ENCODE measurements around the gene RASA4B.

GRCh38 chr7:102469972-102470825 lies 47.4 kb downstream of the RASA4B start:
- TF ChIP-seq POLR2AphosphoS5 (IDR thresholded peaks at IDR 0.05; ENCODE audit: low read depth) (no peak), EZH2phosphoT487 (IDR thresholded peaks at IDR 0.05; ENCODE audit: unreplicated experiment) (no peak), EZH2 (IDR thresholded peaks at IDR 0.05; ENCODE audit: low read depth, unreplicated experiment) (no peak), JUNB (IDR thresholded peaks at IDR 0.05; ENCODE audit: unreplicated experiment) (no peak)
- TF ChIP-seq, protein P1, sequence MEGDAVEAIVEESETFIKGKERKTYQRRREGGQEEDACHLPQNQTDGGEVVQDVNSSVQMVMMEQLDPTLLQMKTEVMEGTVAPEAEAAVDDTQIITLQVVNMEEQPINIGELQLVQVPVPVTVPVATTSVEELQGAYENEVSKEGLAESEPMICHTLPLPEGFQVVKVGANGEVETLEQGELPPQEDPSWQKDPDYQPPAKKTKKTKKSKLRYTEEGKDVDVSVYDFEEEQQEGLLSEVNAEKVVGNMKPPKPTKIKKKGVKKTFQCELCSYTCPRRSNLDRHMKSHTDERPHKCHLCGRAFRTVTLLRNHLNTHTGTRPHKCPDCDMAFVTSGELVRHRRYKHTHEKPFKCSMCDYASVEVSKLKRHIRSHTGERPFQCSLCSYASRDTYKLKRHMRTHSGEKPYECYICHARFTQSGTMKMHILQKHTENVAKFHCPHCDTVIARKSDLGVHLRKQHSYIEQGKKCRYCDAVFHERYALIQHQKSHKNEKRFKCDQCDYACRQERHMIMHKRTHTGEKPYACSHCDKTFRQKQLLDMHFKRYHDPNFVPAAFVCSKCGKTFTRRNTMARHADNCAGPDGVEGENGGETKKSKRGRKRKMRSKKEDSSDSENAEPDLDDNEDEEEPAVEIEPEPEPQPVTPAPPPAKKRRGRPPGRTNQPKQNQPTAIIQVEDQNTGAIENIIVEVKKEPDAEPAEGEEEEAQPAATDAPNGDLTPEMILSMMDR (conservative IDR thresholded peaks at IDR 0.05; ENCODE audit: low read depth in 2 of 2): no peak
